HG03066 (cell line): ENCODE data around the gene RPS14.
"Not testable (repeated sequence)": the region's sequence is repeated elsewhere in the genome, so short reads cannot be mapped to it uniquely, and the experiment has no call there.

Experiments used
- ATAC-seq: cut with Tn5 transposase; IDR thresholded peaks from one replicate; pipeline ENCODE4 v1.9.1; 2021; ENCODE audit warnings: low read depth; ENCODE audit not compliant: unreplicated experiment

Gene RPS14

DNA sequence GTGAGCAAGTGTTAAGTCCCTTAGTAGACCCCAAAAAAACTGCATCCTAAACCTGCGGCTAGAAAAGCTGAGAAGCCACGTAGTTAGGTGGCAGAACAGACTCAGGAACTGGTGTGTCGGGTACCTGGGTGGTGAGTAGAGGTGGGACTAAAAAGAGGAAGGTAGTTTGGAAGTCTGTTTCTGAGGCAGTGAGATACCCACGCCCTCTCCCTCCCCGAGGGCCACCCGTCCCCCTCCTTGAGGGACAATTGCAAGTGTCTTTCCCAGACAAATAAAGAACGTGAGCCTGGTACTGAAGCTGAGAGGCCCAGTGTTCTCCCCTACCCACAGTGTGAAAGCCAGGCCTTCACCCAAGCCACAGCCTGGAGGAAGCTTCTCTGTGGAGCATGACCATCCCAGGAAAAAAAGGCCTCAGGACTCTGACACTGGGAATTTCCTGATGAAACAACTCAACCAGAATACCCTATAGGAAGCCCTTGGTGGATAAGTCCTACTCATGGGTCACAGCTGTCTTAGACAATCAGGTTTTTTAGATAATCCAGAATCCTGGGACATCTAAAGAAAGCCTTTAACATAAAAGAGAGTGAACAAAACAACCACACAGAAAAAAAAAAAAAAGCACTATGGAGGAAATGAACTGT lies 29.8 kb downstream of the RPS14 start:
- no peak for ATAC-seq

DNA sequence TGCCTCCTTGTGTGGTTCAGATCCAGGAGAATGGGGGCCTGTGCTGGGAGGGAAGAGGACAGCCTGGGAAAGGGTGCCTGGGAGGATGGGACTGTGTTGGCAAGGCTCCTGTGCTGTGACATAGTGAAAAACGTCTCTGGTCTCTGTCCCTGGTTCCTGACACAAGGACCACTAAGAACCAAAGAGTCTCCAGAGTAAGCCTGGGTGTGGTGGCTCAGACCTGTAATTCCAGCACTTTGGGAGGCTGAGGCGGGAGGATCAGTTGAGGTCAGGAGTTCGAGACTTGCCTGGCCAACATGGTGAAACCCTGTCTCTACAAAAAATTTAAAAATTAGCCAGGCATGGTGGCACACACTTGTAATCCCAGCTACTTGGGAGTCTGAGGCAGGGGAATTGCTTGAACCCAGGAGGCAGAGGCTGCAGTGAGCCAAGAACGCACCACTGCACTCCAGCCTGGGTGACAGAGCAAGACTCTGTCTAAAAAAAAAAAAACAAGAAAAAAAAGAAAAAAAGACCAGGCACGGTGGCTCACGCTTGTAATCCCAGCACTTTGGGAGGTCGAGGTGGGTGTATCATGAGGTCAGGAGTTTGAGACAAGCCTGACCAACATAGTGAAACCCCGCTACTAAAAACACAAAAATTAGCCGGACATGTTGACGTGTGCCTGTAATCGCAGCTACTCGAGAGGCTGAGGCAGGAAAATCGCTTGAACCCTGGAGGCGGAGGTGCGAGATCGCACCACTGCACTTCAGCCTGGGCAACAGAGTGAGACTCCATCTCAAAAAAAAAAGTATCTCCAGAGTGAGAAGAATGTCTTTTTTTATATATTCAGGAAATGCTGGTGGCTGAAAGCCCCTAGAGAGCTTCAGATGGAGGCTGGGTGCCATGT lies 35.4 kb downstream of the RPS14 start:
- not testable (repeated sequence) for ATAC-seq

- peak; percentile 1 for ATAC-seq
Observed at GRCh38 chr5:150413176-150413901, 36.2 kb downstream of the RPS14 start.

DNA sequence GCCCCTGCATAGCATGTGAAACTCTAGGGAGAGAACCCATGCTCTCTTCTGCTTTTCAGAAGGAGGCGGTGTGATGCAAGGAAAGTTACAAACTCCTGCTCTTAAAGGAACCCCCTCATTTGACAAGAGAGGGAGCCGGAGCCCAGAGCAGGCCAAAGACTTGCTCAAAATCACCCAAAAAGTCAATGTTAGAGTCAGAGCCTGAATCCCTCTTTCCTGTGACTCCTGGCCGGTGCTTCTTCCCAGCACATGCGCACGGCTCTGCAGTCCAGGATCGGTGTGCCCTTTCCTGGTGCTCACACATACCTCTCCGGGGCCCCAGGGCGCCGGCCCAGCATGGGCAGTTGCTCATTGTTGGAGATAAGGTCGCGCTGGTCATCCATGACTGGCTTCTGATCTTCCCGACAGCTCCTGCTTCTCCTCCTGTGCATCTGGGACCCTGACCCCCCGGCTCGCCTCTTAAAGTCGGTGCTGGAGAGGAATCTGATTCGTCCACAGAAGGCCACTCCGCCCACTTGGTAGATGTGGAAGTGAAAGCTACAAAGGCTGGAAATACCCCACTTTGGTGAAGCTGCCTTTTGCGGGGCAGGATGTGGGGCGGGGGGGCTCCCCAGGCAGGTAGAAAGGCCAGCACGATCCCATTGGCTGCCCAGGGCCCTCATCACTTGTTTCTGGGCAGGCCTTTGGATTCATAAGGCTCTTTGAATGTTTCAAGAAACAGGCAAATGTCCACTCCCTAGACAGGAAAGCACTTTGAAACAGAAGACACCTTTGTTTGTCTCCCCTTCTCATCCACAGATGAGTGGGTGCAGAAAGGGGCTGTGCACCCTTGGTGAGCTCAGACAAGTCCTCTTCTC lies 37.0 kb downstream of the RPS14 start, which contains the start of gene CD74:
CD74 (minus strand) TSS at position 592 of the 857 bp plus-strand sequence; CDS start at position 431, 161 bp downstream.
- peak; percentile 65 for ATAC-seq

GRCh38 chr5:150411245-150411979 lies 38.1 kb downstream of the RPS14 start:
- no peak for ATAC-seq

DNA sequence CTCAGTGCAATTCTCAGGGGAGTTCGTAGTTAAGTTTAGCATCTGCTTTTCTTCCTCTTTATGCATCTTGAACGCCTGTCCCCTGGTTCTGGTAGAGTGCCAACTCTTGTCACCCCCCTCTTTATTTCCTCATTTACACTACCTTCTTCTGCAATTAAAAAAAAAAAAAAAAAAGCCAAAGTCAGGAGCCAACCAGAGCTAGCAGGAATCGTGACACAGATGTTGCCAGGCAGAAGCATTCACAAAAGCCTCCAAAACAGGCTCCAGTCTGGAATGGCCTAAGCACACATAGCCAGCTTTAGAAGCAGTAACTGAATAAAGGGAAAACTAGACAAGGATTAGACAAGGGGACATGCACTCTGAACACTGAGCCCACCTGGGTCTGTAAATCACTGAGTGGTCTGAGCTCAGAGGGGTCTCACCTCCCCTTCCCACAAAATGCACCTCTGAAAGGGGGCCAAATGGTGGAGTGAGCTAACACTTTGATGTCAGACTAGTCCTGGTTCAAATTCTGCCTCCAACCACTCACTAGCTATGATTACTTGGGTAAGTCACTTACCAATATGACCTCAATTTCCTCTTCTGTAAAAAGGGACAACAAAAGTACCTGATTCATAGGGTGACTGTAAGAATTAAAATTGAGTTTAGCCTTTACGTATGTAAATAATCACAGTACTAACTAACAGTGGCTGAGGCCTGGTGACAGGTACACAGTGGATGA lies 38.9 kb downstream of the RPS14 start:
- no peak for ATAC-seq

DNA sequence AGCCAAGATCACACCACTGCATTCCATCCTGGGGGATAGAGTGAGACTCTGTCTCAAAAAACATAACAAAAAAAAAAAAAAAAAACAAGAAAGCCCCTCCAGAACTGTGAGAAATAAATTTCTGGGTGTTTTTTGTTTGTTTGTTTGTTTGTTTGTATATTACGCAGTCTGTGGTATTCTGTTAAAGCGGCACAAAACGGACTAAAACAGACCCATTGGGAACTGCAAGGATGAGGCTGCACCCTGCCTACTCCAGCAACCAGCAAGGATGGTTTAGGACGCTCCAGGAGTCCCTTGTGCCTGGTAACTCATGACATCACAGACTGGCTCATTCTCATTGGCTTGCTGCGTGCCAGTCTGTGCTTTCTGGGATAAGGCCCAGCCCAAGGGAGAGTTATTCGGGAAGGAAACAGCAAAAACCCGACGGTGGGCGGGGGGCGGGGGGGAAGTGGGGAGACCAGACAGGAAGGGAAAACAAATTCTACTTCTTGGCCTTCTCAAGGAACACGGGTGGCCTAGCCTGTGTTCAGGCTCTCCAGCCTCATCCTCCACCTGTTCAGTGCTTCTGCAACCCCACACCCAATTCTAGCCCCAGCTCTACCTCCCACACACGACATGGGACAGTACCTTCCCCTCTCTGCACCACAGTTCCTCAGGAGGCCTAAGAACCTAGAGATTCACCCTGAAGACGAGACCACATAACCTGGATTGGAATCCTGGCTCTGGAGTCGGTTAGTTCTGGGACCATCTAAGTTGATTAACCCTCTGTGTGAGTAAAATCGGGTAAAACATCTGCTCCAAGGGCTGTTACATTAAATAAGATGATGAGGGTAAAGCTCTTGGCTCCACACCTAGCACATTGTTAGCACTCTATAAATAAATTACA lies 39.7 kb downstream of the RPS14 start:
- ATAC-seq = peak; percentile 34

DNA sequence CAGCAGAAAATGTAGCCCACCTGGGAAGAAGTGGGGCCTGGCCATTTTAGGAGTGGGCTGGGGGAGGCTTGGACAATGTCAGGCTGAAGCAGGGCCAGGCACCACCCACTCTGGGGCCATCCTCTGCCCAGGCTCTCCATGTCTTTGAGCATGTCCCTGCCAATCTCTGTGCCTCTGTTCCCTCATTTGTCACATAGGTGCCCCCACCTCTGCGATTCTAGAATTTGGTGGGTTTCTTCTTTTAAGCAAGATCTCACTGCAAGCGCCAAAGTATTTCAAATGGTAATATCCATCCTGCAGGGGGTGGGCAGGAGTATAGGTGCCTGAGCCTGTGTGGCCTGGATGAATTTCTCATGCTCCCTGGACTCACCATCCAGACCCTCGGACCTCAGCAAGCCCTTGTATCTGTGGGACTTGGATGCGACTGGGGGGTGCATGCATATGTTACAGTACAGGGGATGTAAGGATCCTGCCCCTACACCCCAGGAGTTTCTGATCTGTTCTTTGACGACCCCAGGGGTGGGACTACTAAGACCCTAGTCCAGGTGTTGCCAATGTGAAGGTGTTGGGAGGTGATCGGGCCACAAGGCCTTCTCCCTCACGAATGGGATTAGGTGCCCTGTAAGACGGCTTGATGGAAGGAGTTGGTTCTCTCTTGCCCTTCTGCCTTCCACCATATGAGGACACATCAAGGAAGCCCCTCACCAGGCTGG lies 41.2 kb downstream of the RPS14 start:
- no peak for ATAC-seq

GRCh38 chr5:150407096-150407720 lies 42.3 kb downstream of the RPS14 start:
- no peak for ATAC-seq

- no peak for ATAC-seq
Observed at GRCh38 chr5:150406723-150407095, 42.8 kb downstream of the RPS14 start.

- ATAC-seq = no peak
Observed at GRCh38 chr5:150406103-150406722, 43.3 kb downstream of the RPS14 start.

- no peak for ATAC-seq
Observed at GRCh38 chr5:150404941-150405816, 44.4 kb downstream of the RPS14 start.

DNA sequence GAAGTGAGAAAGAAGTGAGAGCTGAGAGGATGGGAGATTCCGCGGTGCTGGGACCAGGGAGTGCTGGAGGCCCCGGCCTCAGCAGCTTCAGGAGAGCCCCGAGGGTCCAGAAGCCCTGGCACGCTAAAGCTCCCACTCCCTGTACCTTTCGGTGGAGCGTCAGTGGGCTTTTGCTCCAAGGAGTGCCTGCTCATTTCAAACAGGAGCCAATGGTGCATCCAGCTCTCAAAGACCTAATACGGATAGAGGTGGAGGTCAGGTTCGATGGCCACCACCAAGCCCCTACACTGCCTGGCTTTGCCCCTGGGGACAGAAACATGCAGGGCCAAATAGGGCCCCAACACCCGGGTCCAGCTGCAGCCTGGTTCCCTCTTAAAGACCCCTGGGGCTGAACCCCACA lies 45.0 kb downstream of the RPS14 start:
- no peak for ATAC-seq

- no peak for ATAC-seq
Observed at GRCh38 chr5:150404121-150404520, 45.4 kb downstream of the RPS14 start.

DNA sequence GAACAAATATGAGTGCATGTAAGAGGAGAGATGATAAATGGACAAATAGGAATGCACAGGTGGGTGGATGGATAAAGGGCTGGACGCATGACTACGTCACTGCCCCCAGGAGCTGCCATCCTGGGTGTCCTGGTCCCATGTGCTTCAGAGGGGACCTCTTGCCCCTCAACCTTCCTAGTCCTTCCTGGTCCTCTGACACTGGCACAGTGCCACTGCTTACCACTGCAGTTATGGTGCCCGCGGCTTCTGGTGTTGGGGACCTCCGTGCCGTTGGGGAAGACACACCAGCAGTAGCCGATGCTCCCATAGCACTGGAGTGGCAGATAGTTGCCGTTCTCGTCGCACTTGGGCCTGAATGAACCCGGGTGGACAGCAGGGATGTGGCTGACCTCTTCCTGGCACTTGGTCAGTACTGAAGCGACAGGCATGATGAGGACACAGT lies 46.6 kb downstream of the RPS14 start:
- ATAC-seq = no peak
